H1 (cell line): ENCODE data around the gene MYO9A.

ENCODE experiments used
- BACH1 ChIP-seq: IDR thresholded peaks from 2 replicates; pipeline ENCODE4 v1.6.1; 2012; ENCODE audit warnings: low read length, improper control_type of control experiment
- EP300 ChIP-seq, 2 experiments: IDR thresholded peaks; 1 replicate in 1 of 2; 2 replicates in 1 of 2; pipeline ENCODE4 v1.6.1; 2011 to 2012; ENCODE audit warnings: low read depth in 2 of 2, low read length in 2 of 2, mild to moderate bottlenecking in 2 of 2, borderline replicate concordance in 1 of 2, inconsistent platforms in 1 of 2, moderate library complexity in 1 of 2
- JUND ChIP-seq: IDR thresholded peaks from 2 replicates; pipeline ENCODE4 v1.6.1; 2011; ENCODE audit warnings: mild to moderate bottlenecking, improper control_type of control experiment, low read length
- POLR2A ChIP-seq, 2 experiments: IDR thresholded peaks; 1 replicate in 1 of 2; 2 replicates in 1 of 2; pipeline ENCODE4 v1.6.1; 2011; ENCODE audit warnings: low read depth in 2 of 2, low read length in 2 of 2, mild to moderate bottlenecking in 2 of 2; ENCODE audit errors: control extremely low read depth in 1 of 2
- RNF2 ChIP-seq: fragments of 200-900, 300-1000 bp; sonication (generic); IDR thresholded peaks from 2 replicates; pipeline ENCODE4 v1.7.1; 2016; ENCODE audit warnings: borderline replicate concordance, low read depth, mild to moderate bottlenecking, antibody characterized with exemption, low read length; ENCODE audit not compliant: poor library complexity, severe bottlenecking; ENCODE audit errors: missing control alignments
- TF ChIP-seq, protein P1 (sequence below), 3 experiments: IDR thresholded peaks; 1 replicate in 2 of 3; 2 replicates in 1 of 3; pipeline versions ENCODE4 v1.5.1 to v1.6.1; 2011; ENCODE audit warnings: low read length in 3 of 3, mild to moderate bottlenecking in 3 of 3, inconsistent platforms in 2 of 3, low read depth in 1 of 3, moderate library complexity in 1 of 3; ENCODE audit not compliant: insufficient read depth in 1 of 3; ENCODE audit errors: control extremely low read depth in 1 of 3
- TF ChIP-seq, protein P2 (sequence below): IDR thresholded peaks from 2 replicates; pipeline ENCODE4 v1.6.1; 2012; ENCODE audit warnings: low read length, inconsistent platforms

DNA sequence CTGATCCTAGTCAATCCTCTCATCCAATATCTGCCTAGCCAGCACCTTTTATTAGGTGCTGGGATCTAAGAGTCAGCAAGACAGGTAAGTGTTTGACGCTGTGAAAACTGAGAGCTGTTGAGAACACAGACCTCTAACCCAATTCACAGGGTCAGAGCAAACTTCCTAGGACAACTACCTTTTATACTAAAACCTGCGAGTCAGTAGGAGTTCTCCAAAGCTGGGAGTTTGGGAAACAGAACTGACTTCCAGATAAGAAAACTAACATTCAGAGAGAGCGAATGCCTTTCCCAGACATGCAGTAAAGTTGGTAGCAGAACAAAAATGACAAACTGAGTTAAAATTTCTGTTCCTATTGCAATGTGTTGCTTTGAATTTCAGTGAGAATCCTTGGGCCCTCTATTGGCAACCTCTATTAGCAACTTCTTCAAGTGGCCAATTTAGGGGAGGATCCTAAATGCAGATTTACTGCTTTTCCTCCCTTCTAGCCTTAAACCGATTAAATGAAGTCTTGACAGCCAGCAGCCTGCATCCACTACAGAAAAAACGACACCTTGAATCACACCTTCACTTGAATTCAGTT is 296.3 kb downstream of the MYO9A start:
- TF ChIP-seq BACH1 (no peak), RNF2 (no peak), JUND (no peak), EP300 (IDR thresholded peaks at IDR 0.05; ENCODE audit: borderline replicate concordance in 1 of 2, low read depth in 2 of 2, low read length in 2 of 2) (no peak), POLR2A (IDR thresholded peaks at IDR 0.05; ENCODE audit: control extremely low read depth in 1 of 2, low read depth in 2 of 2, low read length in 2 of 2) (no peak)
- TF ChIP-seq, protein P1, sequence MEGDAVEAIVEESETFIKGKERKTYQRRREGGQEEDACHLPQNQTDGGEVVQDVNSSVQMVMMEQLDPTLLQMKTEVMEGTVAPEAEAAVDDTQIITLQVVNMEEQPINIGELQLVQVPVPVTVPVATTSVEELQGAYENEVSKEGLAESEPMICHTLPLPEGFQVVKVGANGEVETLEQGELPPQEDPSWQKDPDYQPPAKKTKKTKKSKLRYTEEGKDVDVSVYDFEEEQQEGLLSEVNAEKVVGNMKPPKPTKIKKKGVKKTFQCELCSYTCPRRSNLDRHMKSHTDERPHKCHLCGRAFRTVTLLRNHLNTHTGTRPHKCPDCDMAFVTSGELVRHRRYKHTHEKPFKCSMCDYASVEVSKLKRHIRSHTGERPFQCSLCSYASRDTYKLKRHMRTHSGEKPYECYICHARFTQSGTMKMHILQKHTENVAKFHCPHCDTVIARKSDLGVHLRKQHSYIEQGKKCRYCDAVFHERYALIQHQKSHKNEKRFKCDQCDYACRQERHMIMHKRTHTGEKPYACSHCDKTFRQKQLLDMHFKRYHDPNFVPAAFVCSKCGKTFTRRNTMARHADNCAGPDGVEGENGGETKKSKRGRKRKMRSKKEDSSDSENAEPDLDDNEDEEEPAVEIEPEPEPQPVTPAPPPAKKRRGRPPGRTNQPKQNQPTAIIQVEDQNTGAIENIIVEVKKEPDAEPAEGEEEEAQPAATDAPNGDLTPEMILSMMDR (IDR thresholded peaks at IDR 0.05; ENCODE audit: control extremely low read depth in 1 of 3, insufficient read depth in 1 of 3, low read depth in 1 of 3, low read length in 3 of 3): no peak
- TF ChIP-seq, protein P2, sequence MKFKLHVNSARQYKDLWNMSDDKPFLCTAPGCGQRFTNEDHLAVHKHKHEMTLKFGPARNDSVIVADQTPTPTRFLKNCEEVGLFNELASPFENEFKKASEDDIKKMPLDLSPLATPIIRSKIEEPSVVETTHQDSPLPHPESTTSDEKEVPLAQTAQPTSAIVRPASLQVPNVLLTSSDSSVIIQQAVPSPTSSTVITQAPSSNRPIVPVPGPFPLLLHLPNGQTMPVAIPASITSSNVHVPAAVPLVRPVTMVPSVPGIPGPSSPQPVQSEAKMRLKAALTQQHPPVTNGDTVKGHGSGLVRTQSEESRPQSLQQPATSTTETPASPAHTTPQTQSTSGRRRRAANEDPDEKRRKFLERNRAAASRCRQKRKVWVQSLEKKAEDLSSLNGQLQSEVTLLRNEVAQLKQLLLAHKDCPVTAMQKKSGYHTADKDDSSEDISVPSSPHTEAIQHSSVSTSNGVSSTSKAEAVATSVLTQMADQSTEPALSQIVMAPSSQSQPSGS: no peak
